Lower leg skin (tissue), 4 donors: Measurements from ENCODE around the gene MOBP. TPM values are rescaled to one million over a fixed set of nuclear protein-coding genes. Genes with fewer than 3 reads are reported as not detected.

Source experiments
- DNase-seq, 2 donors: peaks; one replicate each; pipeline ENCODE4 v3.0.0-alpha.2; 2019; ENCODE audit warnings: low spot score in 2 of 2
- H3K4me3 ChIP-seq: fragments of 200-600 bp; sonication (generic); 2 replicates; pipeline ENCODE4 v1.5.1; 2017; ENCODE audit warnings: mild to moderate bottlenecking, low read depth; ENCODE audit not compliant: poor library complexity, severe bottlenecking
- POLR2A ChIP-seq, 2 donors: fragments of 450-650 bp; IDR thresholded peaks; one replicate each; pipeline ENCODE4 v1.6.1; 2016 to 2017; ENCODE audit warnings: antibody characterized with exemption in 2 of 2, mild to moderate bottlenecking in 1 of 2, moderate library complexity in 1 of 2
- WGBS, 2 donors: methylation state at CpG; one replicate each; pipeline ENCODE4 v1.1.5; 2018; 5-methylcytosine and 5-hydroxymethylcytosine counted together
- intact Hi-C: fragments of 100-400 bp; cut with DNase I; formaldehyde crosslinking; loops from one replicate; pipeline ENCODE4 v1.15.0; 2023; ENCODE audit warnings: low total_unique reads
- total RNA-seq, 4 donors: library from RNA; depleted of rRNA; stranded (reverse); fragments of >200 nt; gene quantifications; one replicate each; pipeline ENCODE4 v1.1.0, GENCODE V29; 2016
- TF ChIP-seq, protein P1 (sequence below), 3 donors: fragments of 450-650 bp; IDR thresholded peaks; one replicate each; pipeline ENCODE4 v1.5.1; 2016; ENCODE audit warnings: antibody characterized with exemption in 3 of 3, mild to moderate bottlenecking in 3 of 3, moderate library complexity in 2 of 3

The MOBP gene
- total RNA-seq, 4 donors from 2014 or later: 0.11 to 0.16 (median 0.13) TPM; not detected in 1

DNA sequence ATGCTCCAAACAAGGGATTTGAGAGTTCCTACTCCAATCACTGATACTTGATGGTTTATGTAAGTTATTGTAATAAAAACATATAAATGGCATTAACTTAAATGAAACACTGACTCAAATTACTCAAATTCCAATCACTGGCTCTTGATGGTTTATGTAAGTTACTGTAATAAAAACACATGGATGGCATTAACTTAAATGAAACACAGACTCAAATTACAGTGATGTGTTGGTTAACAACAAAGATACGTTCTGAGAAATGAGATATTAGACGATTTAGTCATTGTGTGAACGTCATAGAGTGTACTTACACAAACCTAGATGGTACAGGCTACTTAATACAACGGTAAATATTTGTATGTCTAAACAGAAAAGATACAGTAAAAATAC lies 6.6 kb downstream of the MOBP start:
- TF ChIP-seq, protein P1, sequence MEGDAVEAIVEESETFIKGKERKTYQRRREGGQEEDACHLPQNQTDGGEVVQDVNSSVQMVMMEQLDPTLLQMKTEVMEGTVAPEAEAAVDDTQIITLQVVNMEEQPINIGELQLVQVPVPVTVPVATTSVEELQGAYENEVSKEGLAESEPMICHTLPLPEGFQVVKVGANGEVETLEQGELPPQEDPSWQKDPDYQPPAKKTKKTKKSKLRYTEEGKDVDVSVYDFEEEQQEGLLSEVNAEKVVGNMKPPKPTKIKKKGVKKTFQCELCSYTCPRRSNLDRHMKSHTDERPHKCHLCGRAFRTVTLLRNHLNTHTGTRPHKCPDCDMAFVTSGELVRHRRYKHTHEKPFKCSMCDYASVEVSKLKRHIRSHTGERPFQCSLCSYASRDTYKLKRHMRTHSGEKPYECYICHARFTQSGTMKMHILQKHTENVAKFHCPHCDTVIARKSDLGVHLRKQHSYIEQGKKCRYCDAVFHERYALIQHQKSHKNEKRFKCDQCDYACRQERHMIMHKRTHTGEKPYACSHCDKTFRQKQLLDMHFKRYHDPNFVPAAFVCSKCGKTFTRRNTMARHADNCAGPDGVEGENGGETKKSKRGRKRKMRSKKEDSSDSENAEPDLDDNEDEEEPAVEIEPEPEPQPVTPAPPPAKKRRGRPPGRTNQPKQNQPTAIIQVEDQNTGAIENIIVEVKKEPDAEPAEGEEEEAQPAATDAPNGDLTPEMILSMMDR (IDR thresholded peaks at IDR 0.05): no peak
- TF ChIP-seq POLR2A (IDR thresholded peaks at IDR 0.05): no peak
- 52 to 69% methylated on average over 4 of the region's 4 CpGs for WGBS, 2 donors
- H3K4me3 ChIP-seq: no peak overlapping the region
- no peak for DNase-seq
- intact Hi-C loops: no loop called here

DNA sequence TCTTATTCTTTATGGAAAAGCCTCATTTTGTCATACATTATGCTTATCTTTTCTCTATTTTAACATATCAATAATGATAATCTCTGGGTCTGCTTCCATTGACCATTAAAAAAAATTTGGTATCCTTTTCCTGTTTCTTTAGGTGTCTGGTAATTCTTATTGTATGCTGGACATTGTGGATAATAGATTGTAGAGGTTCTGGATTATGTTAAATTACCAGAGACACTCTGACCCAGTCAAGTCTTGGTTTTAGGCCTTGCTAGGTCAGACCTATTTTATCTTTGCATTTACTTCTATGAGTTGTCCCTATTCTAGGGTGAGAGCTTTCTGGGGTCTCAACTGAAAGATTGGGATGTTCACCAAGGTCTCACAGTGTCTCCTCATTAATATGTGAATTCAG lies 9.3 kb downstream of the MOBP start:
- TF ChIP-seq, protein P1 (IDR thresholded peaks at IDR 0.05): no peak
- no peak for TF ChIP-seq POLR2A (IDR thresholded peaks at IDR 0.05)
- DNase-seq: no peak
- intact Hi-C loops: no loop called here
- H3K4me3 ChIP-seq: no peak overlapping the region

DNA sequence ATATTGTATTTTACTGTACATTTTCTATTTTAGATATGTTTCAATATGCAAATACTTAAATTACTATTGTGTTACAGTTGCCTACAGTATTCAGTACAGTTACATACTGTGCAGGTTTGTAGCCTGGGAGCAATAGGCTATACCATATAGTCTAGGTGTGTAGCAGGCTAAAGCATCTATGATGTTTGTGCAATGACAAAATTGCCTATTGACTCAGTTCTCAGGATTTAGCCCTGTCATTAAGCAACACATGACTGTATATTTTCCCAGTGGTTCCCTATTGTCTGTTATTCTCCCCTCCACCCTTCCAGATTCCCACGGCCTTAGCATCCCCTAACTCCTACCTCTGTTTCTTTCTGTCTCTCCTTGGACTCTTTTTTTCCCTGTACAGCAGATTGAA lies 10.7 kb downstream of the MOBP start:
- no peak for DNase-seq
- TF ChIP-seq POLR2A (IDR thresholded peaks at IDR 0.05): no peak
- TF ChIP-seq, protein P1 (IDR thresholded peaks at IDR 0.05): no peak
- no peak overlapping the region for H3K4me3 ChIP-seq
- 84 to 94% methylated on average over 1 of the region's 1 CpG for WGBS, 2 donors
- intact Hi-C loops: no loop called here

DNA sequence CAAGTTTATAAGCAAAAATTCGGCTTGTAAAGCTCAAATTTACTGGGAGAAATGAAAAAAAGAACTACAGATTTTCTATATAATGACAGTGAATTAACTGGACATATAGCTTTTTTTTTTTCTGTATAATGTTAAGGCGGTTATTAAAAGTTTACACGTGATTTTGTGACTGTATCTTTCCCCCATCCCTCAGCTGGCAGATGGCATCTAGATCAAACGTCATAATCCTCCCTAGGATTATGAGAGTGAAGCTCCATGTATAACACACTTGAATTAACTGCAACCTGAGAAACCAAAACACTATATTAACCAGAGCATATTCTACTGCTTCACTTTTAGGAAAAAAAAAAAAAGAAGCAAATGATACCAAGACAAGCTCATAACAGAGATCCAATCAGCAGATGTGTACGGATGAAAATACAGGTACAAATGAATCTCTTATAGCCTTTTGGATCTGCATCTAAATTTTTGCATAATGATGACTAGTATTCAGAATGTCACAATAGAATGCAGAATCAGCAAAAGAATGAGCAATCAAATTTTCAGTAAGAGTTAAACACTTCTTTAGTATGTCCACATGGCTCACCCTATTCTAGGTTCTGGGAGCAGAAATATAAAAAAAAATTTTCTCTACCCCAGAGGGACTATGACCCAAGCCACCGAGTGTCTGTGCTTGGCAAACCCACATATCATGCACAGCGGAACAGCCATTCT lies 12.4 kb downstream of the MOBP start:
- H3K4me3 ChIP-seq: no peak overlapping the region
- TF ChIP-seq POLR2A (IDR thresholded peaks at IDR 0.05): no peak
- TF ChIP-seq, protein P1 (IDR thresholded peaks at IDR 0.05): no peak
- intact Hi-C loops: no loop called here
- WGBS, 2 donors: 54 to 59% methylated on average over 7 of the region's 7 CpGs
- no peak for DNase-seq

DNA sequence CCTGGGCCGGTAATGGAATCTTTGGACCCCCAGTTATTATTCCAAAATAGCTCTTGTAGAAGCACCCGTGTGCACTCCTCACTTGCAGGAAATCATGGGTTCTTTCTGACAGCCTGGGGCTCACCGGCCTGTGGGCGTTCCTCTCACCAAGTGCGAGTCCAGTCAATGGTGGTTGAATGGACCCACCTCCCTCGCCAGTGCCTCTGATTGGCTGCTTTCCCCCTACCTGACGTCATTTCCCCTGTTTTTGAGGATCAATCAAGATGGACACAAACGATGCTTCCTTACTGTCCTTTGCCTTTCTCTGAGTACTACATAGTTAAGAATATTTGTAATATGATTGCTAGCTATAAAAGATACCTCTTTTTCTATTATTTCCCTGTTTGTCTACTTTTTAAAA lies 18.1 kb downstream of the MOBP start:
- DNase-seq: no peak
- 87 to 90% methylated on average over 8 of the region's 8 CpGs for WGBS, 2 donors
- TF ChIP-seq, protein P1 (IDR thresholded peaks at IDR 0.05): no peak
- TF ChIP-seq POLR2A (IDR thresholded peaks at IDR 0.05): no peak
- intact Hi-C loops: no loop called here
- no peak overlapping the region for H3K4me3 ChIP-seq

DNA sequence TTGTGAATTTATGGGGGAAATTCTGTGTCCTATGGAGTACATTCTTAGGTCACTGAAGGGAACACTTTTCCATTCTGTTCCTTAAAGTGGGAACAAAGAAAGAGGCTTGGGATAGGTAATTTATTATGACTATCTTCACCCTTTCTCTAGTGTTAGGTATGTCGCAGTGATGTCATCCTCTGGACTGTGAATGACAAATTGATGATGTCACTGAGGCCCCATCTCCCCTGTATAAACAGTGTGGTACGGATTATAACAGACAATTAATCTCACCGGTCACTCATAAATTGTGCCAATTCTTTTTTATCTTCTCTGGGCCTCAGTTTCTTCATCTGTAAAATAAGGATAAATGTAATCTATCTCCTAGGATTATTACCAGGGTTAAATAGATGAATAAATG lies 23.5 kb downstream of the MOBP start:
- intact Hi-C loops: loop anchor here (10.0 kb wide), 1 partner anchor 46 kb away; no protein-coding TSS in a partner anchor
- no peak overlapping the region for H3K4me3 ChIP-seq
- DNase-seq: no peak
- no peak for TF ChIP-seq POLR2A (IDR thresholded peaks at IDR 0.05)
- TF ChIP-seq, protein P1 (IDR thresholded peaks at IDR 0.05): no peak
- 90% methylated on average over 3 of the region's 3 CpGs for WGBS, 2 donors
